SU-DHL-6 (cell line): ENCODE results near the gene H19.

Experiments
- CTCF ChIP-seq: fragments of 200-600 bp; sonication (generic); IDR thresholded peaks from one replicate; pipeline ENCODE4 v1.5.1; 2017; ENCODE audit warnings: antibody characterized with exemption, mild to moderate bottlenecking, low read length, moderate library complexity; ENCODE audit not compliant: insufficient read depth, poor library complexity, severe bottlenecking
- EZH2phosphoT487 ChIP-seq: fragments of 200-600 bp; sonication (generic), shearing (Covaris generic); conservative IDR thresholded peaks from 2 replicates; pipeline ENCODE4 v1.6.1; 2018; ENCODE audit warnings: mild to moderate bottlenecking, antibody characterized with exemption, low read length, moderate library complexity, mixed read lengths

- TF ChIP-seq CTCF (no peak), EZH2phosphoT487 (no peak)
Measured at GRCh38 chr11:1952806-1953482, 44.7 kb downstream of the H19 start.
